Dermis blood vessel endothelial cell (primary cell): Measurements from ENCODE around the gene PCLAF. TPM values are rescaled to one million over a fixed set of nuclear protein-coding genes. Genes with fewer than 3 reads are reported as not detected.

Experiments used
- DNase-seq: peaks from one replicate; pipeline ENCODE4 v3.0.0; 2010
- total RNA-seq: library from RNA; depleted of rRNA; stranded (reverse); fragments of >200 nt; gene quantifications from 2 replicates; pipeline ENCODE4 v1.2.3, GENCODE V29; 2014

PCLAF gene
- total RNA-seq, 1 donor from 2014 or later: 13.4 TPM

GRCh38 chr15:64314456-64314855 lies 66.8 kb downstream of the PCLAF start:
- no peak for DNase-seq

Other genes starting within 250 kb of the PCLAF start
- gene SNX22, start 229.7 kb downstream of the PCLAF start, total RNA-seq: 0.23 and 0.34 TPM in 2 replicates
- 815 and 1,069 TPM in 2 replicates for gene PPIB, start 218.4 kb downstream of the PCLAF start, total RNA-seq
- gene CSNK1G1, start 25.3 kb downstream of the PCLAF start, total RNA-seq: 25.9 and 34.1 TPM in 2 replicates
- 10.7 and 13.9 TPM in 2 replicates for gene TRIP4, start 6.4 kb upstream of the PCLAF start, total RNA-seq
- 28.8 and 35.7 TPM in 2 replicates for gene ZNF609, start 79.1 kb upstream of the PCLAF start, total RNA-seq